Esophagus (tissue), 2 donors: ENCODE data around the gene CXCL8. TPM values are rescaled to one million over a fixed set of nuclear protein-coding genes. Genes with fewer than 3 reads are reported as not detected.
"Not testable (repeated sequence)": the region's sequence is repeated elsewhere in the genome, so short reads cannot be mapped to it uniquely, and the experiment has no call there.

Experiments
- H3K27ac ChIP-seq, 2 donors: one replicate each; pipeline ENCODE4 v1.5.1; 2013; ENCODE audit warnings: low read depth in 2 of 2, mild to moderate bottlenecking in 2 of 2, inconsistent platforms in 1 of 2, low read length in 1 of 2, moderate library complexity in 1 of 2
- H3K27me3 ChIP-seq, 2 donors: one replicate each; pipeline ENCODE4 v1.6.1; 2013; ENCODE audit warnings: low read length in 2 of 2, control low read depth in 1 of 2, mild to moderate bottlenecking in 1 of 2; ENCODE audit not compliant: insufficient read depth in 2 of 2, control insufficient read depth in 1 of 2
- H3K36me3 ChIP-seq, 2 donors: one replicate each; pipeline ENCODE4 v1.6.1; 2013; ENCODE audit warnings: low read length in 1 of 2; ENCODE audit not compliant: control insufficient read depth in 2 of 2, insufficient read depth in 2 of 2
- H3K4me1 ChIP-seq, 2 donors: one replicate each; pipeline ENCODE4 v1.6.1; 2013; ENCODE audit warnings: low read length in 1 of 2; ENCODE audit not compliant: control insufficient read depth in 2 of 2, insufficient read depth in 2 of 2
- H3K4me3 ChIP-seq, 2 donors: one replicate each; pipeline ENCODE4 v1.5.1; 2013; ENCODE audit warnings: low read length in 2 of 2, mild to moderate bottlenecking in 2 of 2, low read depth in 1 of 2, moderate library complexity in 1 of 2
- H3K9me3 ChIP-seq, 2 donors: one replicate each; pipeline ENCODE4 v1.6.1; 2013; ENCODE audit warnings: mild to moderate bottlenecking in 2 of 2, low read depth in 1 of 2, low read length in 1 of 2, moderate library complexity in 1 of 2; ENCODE audit not compliant: control insufficient read depth in 2 of 2, insufficient read depth in 1 of 2
- WGBS, 2 donors: extraction: QIAGEN DNeasy Blood & Tissue Kit; methylation state at CpG; one replicate each; pipeline ENCODE4 v1.1.7; 2013; 5-methylcytosine and 5-hydroxymethylcytosine counted together
- polyA plus RNA-seq, 2 donors: library from polyadenylated mRNA; stranded (reverse); fragments of 200-250 nt; gene quantifications; one replicate each; pipeline ENCODE4 v1.2.3, GENCODE V29; 2013
- donor health status: healthy with polysubstance abuse.
- donor health status: Bipolar disorder and iron deficiency.

Gene CXCL8
- polyA plus RNA-seq, 2 donors = 1.1 to 8.3 TPM

DNA sequence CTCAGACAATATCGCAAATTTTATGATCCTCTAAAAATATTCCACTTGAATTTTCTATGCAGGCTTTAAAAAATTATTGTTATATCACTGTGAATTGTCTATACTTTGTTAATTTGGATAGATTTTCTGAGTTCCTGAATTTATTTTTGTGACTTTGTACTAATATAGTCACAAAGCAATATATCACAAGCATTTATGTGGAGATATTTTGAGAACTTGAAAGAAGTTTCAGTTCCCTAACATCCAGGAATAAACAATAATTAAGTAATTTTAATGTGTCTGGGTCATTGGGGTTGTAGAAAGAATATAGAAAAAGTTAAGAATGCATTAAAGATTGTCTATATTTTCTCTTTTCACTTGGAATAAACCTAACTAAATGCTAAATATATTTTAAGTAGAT is 32.0 kb downstream of the CXCL8 start:
- 97% methylated on average over 1 of the region's 1 CpG for WGBS, 2 donors
- H3K27ac ChIP-seq = no peak overlapping the region
- H3K4me3 ChIP-seq = no peak overlapping the region

DNA sequence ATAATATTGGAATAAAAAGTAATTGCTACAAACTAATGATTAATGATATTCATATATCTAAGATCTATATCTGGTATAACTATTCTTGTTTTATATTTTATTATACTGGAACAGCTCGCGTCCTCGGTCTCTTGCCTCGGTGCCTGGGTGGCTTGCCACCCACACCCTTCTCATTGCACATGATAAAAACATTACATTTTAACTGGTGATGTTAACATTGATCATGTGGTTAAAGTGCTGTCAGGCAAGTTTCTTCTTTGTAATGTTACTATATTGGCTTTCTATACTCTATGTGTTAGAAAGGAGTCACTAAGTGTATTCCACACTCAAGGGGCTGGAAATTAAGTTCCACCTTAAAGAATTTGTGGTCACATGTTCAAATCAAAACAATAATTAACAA is 34.0 kb downstream of the CXCL8 start:
- not testable (repeated sequence) for H3K27me3 ChIP-seq, H3K27ac ChIP-seq, H3K9me3 ChIP-seq, H3K4me3 ChIP-seq, H3K36me3 ChIP-seq, H3K4me1 ChIP-seq
- 89 to 96% methylated on average over 4 of the region's 4 CpGs for WGBS, 2 donors

More for the DNA sequence above, 32.0 kb downstream of the CXCL8 start:
- H3K36me3 ChIP-seq = no peaks in the 10 kb centered on the region
- no peaks in the 10 kb centered on the region for H3K27me3 ChIP-seq
- no peaks in the 10 kb centered on the region for H3K4me1 ChIP-seq
- H3K9me3 ChIP-seq = no peaks in the 10 kb centered on the region

DNA sequence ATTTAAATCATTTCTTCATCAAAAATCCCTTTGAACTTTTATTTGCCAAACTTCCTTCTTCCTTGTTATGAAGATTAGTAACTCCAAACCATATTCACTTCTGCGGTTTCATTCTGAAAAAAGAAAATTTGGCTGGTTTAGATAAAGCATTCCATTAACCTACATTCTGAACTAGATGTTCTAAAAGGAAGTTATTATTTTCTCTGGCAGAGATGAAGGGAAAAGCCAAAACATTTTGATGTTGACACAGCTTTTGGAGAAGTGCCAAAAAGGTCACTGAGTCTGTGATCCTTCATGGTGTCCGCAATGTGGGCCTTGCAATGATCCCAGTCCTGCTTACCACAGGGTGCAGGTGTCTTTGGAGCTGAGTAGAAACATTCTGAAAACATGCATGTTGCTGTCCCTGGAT is 36.0 kb downstream of the CXCL8 start:
- no peak overlapping the region for H3K27ac ChIP-seq
- H3K36me3 ChIP-seq = no peaks in the 10 kb centered on the region
- no peak overlapping the region for H3K4me3 ChIP-seq
- WGBS, 2 donors = 9 to 22% methylated on average over 2 of the region's 2 CpGs
- no peaks in the 10 kb centered on the region for H3K4me1 ChIP-seq
- H3K9me3 ChIP-seq = no peaks in the 10 kb centered on the region
- H3K27me3 ChIP-seq = no peaks in the 10 kb centered on the region

DNA sequence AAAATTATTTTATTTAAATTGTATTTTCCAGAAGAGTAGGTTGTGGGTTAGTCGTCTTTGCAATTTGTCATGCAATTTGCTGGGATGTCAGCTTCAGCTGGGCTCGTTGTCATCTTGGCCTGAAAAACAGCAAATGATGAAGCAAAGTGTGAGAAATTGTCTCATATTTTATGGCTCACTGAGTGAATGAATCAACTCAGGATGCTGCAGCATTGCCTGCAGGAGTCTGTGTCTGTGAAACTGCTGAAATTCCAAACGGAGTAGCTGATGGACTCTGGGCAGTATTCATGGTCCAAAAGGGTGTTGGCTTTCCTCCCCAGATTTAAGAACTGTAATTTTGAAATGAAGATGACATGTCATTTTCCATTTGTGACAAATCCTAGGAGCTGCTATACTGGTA is 37.2 kb downstream of the CXCL8 start:
- H3K27ac ChIP-seq = no peak overlapping the region
- no peaks in the 10 kb centered on the region for H3K27me3 ChIP-seq
- H3K4me1 ChIP-seq = no peaks in the 10 kb centered on the region
- no peak overlapping the region for H3K4me3 ChIP-seq
- H3K36me3 ChIP-seq = no peaks in the 10 kb centered on the region
- H3K9me3 ChIP-seq = no peaks in the 10 kb centered on the region
- WGBS, 2 donors = 49 to 56% methylated on average over 3 of the region's 3 CpGs

DNA sequence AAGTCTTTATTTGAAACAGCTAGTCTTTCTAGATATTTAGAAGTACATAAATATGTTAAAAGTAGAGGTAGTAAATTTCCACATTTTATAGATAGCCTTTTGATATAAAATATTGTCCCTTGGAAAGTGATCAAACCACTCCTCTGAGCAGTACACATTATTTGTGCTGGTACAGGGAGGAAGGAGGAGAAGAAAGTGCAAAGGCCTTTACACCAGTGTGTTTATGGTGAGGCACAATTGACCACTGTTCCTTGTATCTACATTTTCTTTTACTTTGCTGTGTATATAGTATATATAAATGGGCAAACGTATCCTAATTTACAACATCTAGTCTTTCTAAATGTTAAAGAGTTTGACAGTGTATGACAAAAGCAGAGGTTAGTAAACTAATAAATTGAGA is 39.9 kb downstream of the CXCL8 start:
- no peak overlapping the region for H3K27ac ChIP-seq
- H3K36me3 ChIP-seq = no peaks in the 10 kb centered on the region
- H3K4me1 ChIP-seq = no peaks in the 10 kb centered on the region
- H3K9me3 ChIP-seq = no peaks in the 10 kb centered on the region
- WGBS, 2 donors = 67 to 86% methylated on average over 1 of the region's 1 CpG
- no peak overlapping the region for H3K4me3 ChIP-seq
- no peaks in the 10 kb centered on the region for H3K27me3 ChIP-seq

DNA sequence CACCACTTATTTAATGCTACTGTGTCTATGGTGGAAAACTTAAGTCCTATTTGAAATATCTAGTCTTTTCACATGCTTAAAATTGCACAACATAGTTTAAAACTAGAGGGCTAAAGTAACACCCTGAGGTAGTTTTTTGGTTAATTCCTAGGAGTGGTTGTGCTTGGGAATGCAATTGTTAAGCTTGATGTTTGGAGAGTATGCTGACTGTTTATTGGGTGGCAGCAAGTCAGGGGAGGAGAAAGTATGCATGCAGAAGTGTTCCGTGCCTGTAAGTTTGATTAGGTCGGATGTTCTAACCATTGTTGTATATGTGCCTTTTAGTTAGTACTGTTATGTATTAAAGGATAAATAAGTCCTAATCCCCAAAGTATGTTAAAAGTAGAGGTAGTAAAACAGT is 40.5 kb downstream of the CXCL8 start:
- Histone ChIP-seq H3K4me1 (no peaks in the 10 kb centered on the region), H3K36me3 (no peaks in the 10 kb centered on the region), H3K27me3 (no peaks in the 10 kb centered on the region), H3K4me3 (no peak overlapping the region), H3K27ac (no peak overlapping the region), H3K9me3 (no peaks in the 10 kb centered on the region)
- 36 to 45% methylated on average over 2 of the region's 2 CpGs for WGBS, 2 donors

DNA sequence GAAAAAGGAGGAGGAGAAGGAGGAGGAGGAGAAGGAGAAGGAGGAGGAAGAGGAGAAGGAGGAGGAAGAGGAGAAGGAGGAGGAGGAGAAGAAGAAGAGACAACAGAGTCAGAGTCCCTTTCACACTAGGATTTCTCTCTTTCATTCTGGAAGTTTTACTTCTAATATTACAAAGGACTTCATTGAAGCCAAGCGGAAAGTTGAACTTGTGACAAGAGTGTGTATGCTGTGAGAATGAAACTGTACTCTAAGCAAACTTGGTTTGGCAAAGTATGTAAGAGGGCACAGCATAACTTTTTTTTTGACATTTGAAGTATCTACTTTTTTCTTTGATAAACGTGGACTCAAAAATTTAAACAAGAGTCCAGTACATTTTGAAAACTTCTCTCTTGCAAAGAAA is 48.0 kb downstream of the CXCL8 start:
- Histone ChIP-seq H3K4me3 (no peak overlapping the region), H3K4me1 (no peaks in the 10 kb centered on the region), H3K27me3 (no peaks in the 10 kb centered on the region), H3K36me3 (no peaks in the 10 kb centered on the region), H3K27ac (no peak overlapping the region), H3K9me3 (no peaks in the 10 kb centered on the region)
- WGBS, 2 donors = 45 to 57% methylated on average over 2 of the region's 2 CpGs

Other genes starting within 250 kb of the CXCL8 start
- 1 to 10 TPM; 1.2 to 1.6 TPM for gene RASSF6, start 120.1 kb upstream of the CXCL8 start, polyA plus RNA-seq
- gene CXCL6, start 96.1 kb downstream of the CXCL8 start, polyA plus RNA-seq = 1 to 10 TPM in 1 of 2 donors, under 1 TPM in 1; 0.42 to 1.4 TPM
- gene PF4V1, start 112.7 kb downstream of the CXCL8 start, polyA plus RNA-seq = not detected
- gene CXCL1, start 128.8 kb downstream of the CXCL8 start, polyA plus RNA-seq = 10 to 100 TPM in 1 of 2 donors, 1 to 10 TPM in 1; 4.7 to 12.4 TPM
- gene PF4, start 241.5 kb downstream of the CXCL8 start, polyA plus RNA-seq = not detected
- gene PPBP, start 247.6 kb downstream of the CXCL8 start, polyA plus RNA-seq = under 1 TPM in 1 of 2 donors, not detected in 1; 0.14 TPM